Small intestine (tissue), 7 donors: ENCODE measurements around the gene NPM1. TPM values are rescaled to one million over a fixed set of nuclear protein-coding genes. Genes with fewer than 3 reads are reported as not detected.

Experiments
- DNase-seq, 2 donors: peaks; one replicate each; pipeline versions ENCODE4 v3.0.0 to v3.0.0-alpha.2; 2013
- FAIRE-seq: peaks from 2 replicates; lab custom pipeline; 2012; peaks lifted over from hg19 to GRCh38; lab: Jason Lieb, UNC
- H3K27ac ChIP-seq, 3 donors: one replicate each; pipeline ENCODE4 v1.5.1; 2013; ENCODE audit warnings: low read length in 2 of 3, mild to moderate bottlenecking in 2 of 3, control low read depth in 1 of 3, inconsistent platforms in 1 of 3, low read depth in 1 of 3, moderate library complexity in 1 of 3
- H3K27me3 ChIP-seq, 3 donors: one replicate each; pipeline ENCODE4 v1.6.1; 2013; ENCODE audit warnings: low read length in 3 of 3, inconsistent platforms in 1 of 3; ENCODE audit not compliant: control insufficient read depth in 3 of 3, insufficient read depth in 3 of 3
- H3K36me3 ChIP-seq, 3 donors: one replicate each; pipeline ENCODE4 v1.6.1; 2013; ENCODE audit warnings: low read length in 3 of 3, inconsistent platforms in 1 of 3, low read depth in 1 of 3, mild to moderate bottlenecking in 1 of 3, moderate library complexity in 1 of 3; ENCODE audit not compliant: control insufficient read depth in 3 of 3, insufficient read depth in 2 of 3
- H3K4me1 ChIP-seq, 3 donors: one replicate each; pipeline ENCODE4 v1.6.1; 2013; ENCODE audit warnings: low read length in 2 of 3, inconsistent platforms in 1 of 3, low read depth in 1 of 3, mild to moderate bottlenecking in 1 of 3, moderate library complexity in 1 of 3; ENCODE audit not compliant: control insufficient read depth in 3 of 3, insufficient read depth in 2 of 3
- H3K4me3 ChIP-seq, 3 donors: one replicate each; pipeline ENCODE4 v1.5.1; 2013; ENCODE audit warnings: low read length in 3 of 3, control low read depth in 1 of 3, inconsistent platforms in 1 of 3, low read depth in 1 of 3, mild to moderate bottlenecking in 1 of 3, moderate library complexity in 1 of 3
- H3K9me3 ChIP-seq, 2 donors: one replicate each; pipeline ENCODE4 v1.6.1; 2013; ENCODE audit warnings: low read depth in 1 of 2, low read length in 1 of 2; ENCODE audit not compliant: control insufficient read depth in 2 of 2, insufficient read depth in 1 of 2
- WGBS, 3 donors: extraction: QIAGEN DNeasy Blood & Tissue Kit; methylation state at CpG; one replicate each; pipeline ENCODE4 v1.1.7; 2013; 5-methylcytosine and 5-hydroxymethylcytosine counted together
- polyA plus RNA-seq, 4 donors: library from polyadenylated mRNA; stranded (reverse) in 3 of 4; unstranded in 1 of 4; fragments of 200-250 nt in 3 of 4; fragments of 120-200 nt in 1 of 4; gene quantifications; one replicate each; pipeline versions ENCODE4 v1.2.1 to v1.2.3, GENCODE V29; 2013
- donor health status: healthy with polysubstance abuse.
- donor health status: control.
- donor health status: control.
- donor health status: Bipolar disorder and iron deficiency.
- donor health status: healthy.

The NPM1 gene
- polyA plus RNA-seq, 4 donors = 1,717 to 3,094 (median 2,104) TPM

GRCh38 chr5:171416160-171417049 is 28.8 kb downstream of the NPM1 start:
- Histone ChIP-seq H3K4me3 (no peak overlapping the region), H3K9me3 (no peaks in the 10 kb centered on the region), H3K27me3 (peaks cover 0 to 11% (median 2%) of the 10 kb centered on the region in 3 donors), H3K27ac (no peak overlapping the region), H3K36me3 (peaks cover 0 to 11% (median 9%) of the 10 kb centered on the region in 3 donors), H3K4me1 (peaks cover 3 to 18% (median 4%) of the 10 kb centered on the region in 3 donors)
- DNase-seq (no peak), FAIRE-seq (no peak)
- 82 to 89% (median 89%) methylated on average over 11 of the region's 11 CpGs for WGBS, 3 donors

DNA sequence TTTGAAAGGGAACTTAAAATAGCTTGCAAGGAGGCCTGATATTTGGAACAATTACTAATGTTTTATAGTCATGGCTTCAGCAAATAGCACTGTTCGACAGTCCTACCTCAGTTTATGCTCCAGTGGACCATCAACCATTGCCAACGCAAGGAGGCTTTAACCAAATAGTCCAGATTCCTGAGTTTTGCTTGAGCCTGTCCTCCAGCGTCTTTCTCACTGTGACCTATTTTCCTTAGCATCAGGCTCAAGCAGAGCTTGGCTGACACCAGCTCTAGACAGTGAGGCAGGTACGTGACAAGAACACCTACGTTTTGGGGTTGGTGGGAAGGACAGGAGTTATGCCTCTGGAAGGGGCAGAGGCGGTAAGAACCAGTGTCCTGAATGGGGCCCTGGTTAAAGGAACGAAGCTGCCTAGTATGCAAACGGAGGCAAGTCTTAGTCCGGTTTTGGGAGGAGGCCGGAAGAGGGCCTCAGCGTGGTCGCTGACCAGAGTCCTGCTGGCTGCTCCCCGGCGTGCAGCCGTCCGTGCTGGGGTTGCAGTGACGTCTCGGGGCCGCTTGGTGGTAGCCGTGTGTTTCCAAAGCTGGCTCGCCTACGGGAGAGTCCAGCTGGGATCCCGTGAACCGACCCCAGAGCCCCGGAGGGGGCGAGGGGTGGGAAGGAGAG is 30.8 kb downstream of the NPM1 start:
- Histone ChIP-seq H3K9me3 (no peaks in the 10 kb centered on the region), H3K27me3 (peaks cover 0 to 17% (median 2%) of the 10 kb centered on the region in 3 donors), H3K4me3 (peak overlapping the region in 2 of 3 donors; percentile 40 to 68), H3K27ac (no peak overlapping the region), H3K36me3 (peaks cover 0 to 6% (median 0%) of the 10 kb centered on the region in 3 donors), H3K4me1 (peaks cover 3 to 19% (median 4%) of the 10 kb centered on the region in 3 donors)
- DNase-seq = peak; percentile 71 to 82
- 13 to 15% (median 13%) methylated on average over 24 to 26 of the region's 26 CpGs for WGBS, 3 donors
- no peak for FAIRE-seq

GRCh38 chr5:171418982-171419687 is 31.5 kb downstream of the NPM1 start, which contains the start of gene FGF18:
Gene FGF18 (plus strand): TSS chr5:171419647. CDS start chr5:171420200, 553 bp downstream.
- 0 to 1% (median 1%) methylated on average over 45 to 74 of the region's 74 CpGs for WGBS, 3 donors
- no peak for FAIRE-seq

DNA sequence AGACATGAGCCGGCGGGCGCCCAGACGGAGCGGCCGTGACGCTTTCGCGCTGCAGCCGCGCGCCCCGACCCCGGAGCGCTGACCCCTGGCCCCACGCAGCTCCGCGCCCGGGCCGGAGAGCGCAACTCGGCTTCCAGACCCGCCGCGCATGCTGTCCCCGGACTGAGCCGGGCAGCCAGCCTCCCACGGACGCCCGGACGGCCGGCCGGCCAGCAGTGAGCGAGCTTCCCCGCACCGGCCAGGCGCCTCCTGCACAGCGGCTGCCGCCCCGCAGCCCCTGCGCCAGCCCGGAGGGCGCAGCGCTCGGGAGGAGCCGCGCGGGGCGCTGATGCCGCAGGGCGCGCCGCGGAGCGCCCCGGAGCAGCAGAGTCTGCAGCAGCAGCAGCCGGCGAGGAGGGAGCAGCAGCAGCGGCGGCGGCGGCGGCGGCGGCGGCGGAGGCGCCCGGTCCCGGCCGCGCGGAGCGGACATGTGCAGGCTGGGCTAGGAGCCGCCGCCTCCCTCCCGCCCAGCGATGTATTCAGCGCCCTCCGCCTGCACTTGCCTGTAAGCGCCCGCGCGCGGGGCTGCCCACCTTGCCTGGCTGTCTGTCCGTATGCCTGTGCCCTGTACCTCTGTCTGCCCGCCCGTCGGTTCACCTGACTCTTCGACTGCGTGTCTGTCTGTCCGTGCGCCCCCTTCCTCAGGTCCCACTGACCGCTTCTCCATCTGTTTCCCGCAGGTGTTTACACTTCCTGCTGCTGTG is 32.2 kb downstream of the NPM1 start:
- FAIRE-seq (no peak), DNase-seq (peak; percentile 48 to 72)
- no peak overlapping the region for H3K27ac ChIP-seq
- peaks cover 0 to 17% (median 2%) of the 10 kb centered on the region in 3 donors for H3K27me3 ChIP-seq
- peaks cover 3 to 19% (median 4%) of the 10 kb centered on the region in 3 donors for H3K4me1 ChIP-seq
- WGBS, 3 donors = 0 to 1% (median 1%) methylated on average over 37 to 95 of the region's 95 CpGs
- H3K9me3 ChIP-seq = no peaks in the 10 kb centered on the region
- H3K36me3 ChIP-seq = no peaks in the 10 kb centered on the region
- H3K4me3 ChIP-seq = peak overlapping the region in 2 of 3 donors; percentile 15 to 68

More at GRCh38 chr5:171418982-171419687, 31.5 kb downstream of the NPM1 start, which contains the start of gene FGF18:
- Histone ChIP-seq H3K27ac (no peak within 1 kb of the TSS), H3K36me3 (peaks cover 0 to 2% (median 0%) of the 10 kb centered on the region in 3 donors), H3K9me3 (no peaks in the 10 kb centered on the region), H3K27me3 (peaks cover 0 to 17% (median 2%) of the 10 kb centered on the region in 3 donors), H3K4me3 (peak within 1 kb of the TSS in 2 of 3 donors; percentile 40 to 68), H3K4me1 (peaks cover 3 to 19% (median 4%) of the 10 kb centered on the region in 3 donors)
- DNase-seq = peak; percentile 53 to 69

GRCh38 chr5:171420431-171421241 is 33.0 kb downstream of the NPM1 start:
- no peaks in the 10 kb centered on the region for H3K9me3 ChIP-seq
- DNase-seq (peak; percentile 65 to 80), FAIRE-seq (no peak)
- H3K27ac ChIP-seq = peak overlapping the region in 1 of 3 donors; percentile 24
- peaks cover 0 to 17% (median 2%) of the 10 kb centered on the region in 3 donors for H3K27me3 ChIP-seq
- H3K4me3 ChIP-seq = peak overlapping the region in 2 of 3 donors; percentile 24 to 68
- no peaks in the 10 kb centered on the region for H3K36me3 ChIP-seq
- H3K4me1 ChIP-seq = peaks cover 3 to 19% (median 4%) of the 10 kb centered on the region in 3 donors
- WGBS, 3 donors = 1 to 5% (median 2%) methylated on average over 50 to 65 of the region's 65 CpGs

DNA sequence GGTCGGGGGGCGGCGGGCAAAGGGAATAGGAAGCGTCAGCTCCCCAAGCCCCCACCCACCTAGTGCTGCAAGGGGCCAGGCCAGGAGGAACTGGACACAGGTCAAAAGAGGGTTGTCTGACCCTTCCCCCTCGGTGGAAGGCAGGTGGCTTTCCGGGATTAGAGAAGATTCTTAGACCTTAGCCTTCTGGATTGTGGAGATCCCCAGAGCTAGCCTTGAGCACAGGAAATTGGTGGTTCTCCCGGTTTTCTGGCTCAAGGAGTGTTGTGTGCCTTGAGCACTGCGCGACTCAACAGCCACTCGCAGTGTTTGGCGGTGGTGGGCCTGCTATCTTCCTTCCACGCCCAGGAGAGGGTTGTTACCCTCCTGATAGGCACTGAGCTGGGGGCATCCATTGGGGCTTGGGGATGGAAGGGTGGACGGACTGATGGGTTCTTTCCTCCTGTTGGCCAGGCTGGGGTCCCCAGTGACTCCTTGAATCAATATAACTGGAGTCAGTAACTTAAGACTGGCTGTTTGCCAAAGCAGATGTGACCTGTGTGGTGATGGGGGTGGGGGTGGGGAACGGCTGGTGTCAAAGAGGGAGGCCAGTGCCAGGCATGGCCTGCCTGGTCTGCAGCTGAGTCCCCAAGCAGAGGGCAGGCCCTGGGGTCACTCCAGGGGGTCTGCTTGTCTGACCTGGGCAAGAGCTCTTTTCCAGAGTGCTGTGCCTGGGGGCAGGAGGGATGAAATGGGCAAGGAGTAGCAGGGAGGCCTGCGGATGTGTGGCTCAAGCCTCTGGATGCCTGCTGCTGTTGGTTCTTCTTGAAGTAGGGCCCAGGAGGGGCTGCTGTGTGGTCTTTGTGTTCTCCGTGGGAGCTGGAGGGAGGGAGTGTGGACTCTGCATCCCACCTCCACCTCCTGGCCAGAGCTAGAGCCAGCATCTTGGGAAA is 33.9 kb downstream of the NPM1 start:
- H3K27me3 ChIP-seq = peaks cover 0 to 17% (median 2%) of the 10 kb centered on the region in 3 donors
- no peak overlapping the region for H3K27ac ChIP-seq
- H3K4me3 ChIP-seq = no peak overlapping the region
- WGBS, 3 donors = 38 to 61% (median 39%) methylated on average over 16 of the region's 16 CpGs
- H3K9me3 ChIP-seq = no peaks in the 10 kb centered on the region
- H3K36me3 ChIP-seq = no peaks in the 10 kb centered on the region
- FAIRE-seq (no peak), DNase-seq (no peak)
- H3K4me1 ChIP-seq = peaks cover 3 to 19% (median 4%) of the 10 kb centered on the region in 3 donors
